NCI-H69 (cell line): Measurements from ENCODE around the gene ZBTB7A.

ENCODE experiments used
- DNase-seq: peaks from one replicate; lab custom pipeline; 2025; lab: John Stamatoyannopoulos, UW

ZBTB7A gene

DNA sequence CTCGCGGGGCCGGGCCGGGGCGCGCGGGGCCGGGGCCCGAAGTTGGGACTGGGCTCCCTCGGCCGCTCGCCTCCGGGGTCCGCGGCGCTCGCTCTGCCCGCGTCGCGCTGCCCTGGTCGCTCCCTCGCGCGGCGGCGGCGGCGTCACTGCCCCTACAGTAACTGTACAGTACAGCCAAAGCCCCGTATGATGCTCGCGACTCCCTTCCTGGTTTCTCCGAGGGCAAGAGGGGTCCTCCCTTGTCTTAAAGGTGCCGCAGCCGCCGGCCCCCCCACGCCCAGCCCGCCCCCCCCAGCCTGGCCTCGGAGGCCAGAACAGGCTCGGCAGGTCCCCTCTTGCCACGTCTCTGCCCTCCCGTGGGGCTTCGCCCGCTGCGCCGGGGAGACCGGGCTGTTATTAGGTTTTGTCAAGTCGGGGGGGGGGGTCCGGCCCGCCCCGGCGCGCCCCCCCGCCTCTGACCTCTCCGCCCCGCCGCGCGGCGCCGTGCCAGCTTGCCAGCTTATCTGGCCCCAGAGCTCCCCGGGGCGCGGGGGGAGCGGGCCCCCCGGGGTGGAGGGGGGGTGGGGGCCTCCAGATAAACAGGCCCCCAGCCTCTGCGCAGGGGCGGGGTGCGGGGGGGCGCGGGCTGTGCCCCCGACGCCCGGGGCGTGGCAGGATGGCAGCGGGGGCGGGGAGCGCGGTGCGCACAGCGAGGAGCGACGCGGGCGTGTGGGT lies at the start of gene ZBTB7A:
ZBTB7A (minus strand) TSS at position 218 of the 714 bp plus-strand sequence. CDS start 11,667 bp downstream, outside the sequence.
- DNase-seq = peak; percentile 90

DNA sequence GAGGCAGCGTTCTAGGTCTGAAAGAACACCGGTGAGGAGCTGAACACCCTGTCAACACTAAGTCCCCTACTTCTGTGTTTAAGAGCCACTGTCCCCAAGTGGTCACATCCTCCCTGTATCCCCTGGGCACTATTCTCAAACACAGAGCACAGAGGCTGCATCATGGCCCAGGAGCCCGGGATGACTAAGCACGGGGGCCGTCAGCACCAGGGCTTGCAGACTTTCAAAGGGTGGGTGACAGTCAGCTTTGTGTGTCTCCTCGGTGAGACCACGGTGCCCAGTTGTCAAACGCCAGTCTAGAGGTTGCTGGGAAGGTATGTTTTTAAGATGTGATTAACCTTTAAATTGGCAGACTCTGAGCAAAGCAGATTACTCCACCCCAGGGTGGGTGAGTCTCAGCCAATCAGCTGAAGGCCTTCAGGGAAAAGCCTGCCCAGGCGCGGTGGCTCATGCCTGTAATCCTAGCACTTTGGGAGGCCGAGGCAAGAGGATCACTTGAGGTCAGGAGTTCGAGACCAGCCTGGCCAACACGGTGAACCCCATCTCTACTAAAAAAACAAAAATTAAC lies 49.2 kb upstream of the ZBTB7A start:
- DNase-seq = no peak

DNA sequence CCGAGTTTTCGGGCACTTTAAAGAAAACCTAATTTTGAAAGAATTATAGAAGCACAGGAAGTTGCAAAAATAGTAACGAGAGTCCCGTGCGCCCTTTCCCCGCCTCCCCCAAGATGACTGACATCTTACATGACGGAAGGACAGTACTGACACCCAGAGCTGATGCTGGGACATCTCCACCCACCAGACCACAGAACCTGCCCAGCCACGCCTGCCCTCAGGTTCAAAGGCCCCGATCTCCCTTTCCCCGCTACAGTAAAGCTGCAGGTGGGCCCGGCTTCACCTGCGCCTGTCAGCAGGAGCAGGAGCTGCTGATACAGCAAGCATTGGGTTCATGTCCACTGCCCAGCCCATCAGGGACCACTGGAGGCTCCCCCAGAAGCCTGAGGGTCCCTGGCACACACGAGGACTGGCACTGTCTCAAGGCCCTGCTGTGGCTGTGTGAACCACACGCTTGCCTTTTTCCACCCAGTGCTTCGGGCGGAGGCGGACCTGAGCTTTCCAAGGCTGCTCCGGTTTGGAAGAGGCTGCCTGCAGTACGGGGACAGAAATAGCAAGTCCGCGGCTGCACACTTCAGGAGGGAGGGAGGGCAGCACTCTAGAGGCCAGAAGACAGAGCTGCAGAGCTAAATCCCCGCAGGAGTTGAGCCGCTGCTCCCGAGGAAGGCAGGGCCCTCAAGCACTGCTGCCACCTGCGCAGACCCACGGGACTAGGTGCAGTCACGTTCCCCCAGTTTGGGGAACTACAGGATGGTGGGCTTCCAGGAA lies 48.5 kb upstream of the ZBTB7A start:
- no peak for DNase-seq

DNA sequence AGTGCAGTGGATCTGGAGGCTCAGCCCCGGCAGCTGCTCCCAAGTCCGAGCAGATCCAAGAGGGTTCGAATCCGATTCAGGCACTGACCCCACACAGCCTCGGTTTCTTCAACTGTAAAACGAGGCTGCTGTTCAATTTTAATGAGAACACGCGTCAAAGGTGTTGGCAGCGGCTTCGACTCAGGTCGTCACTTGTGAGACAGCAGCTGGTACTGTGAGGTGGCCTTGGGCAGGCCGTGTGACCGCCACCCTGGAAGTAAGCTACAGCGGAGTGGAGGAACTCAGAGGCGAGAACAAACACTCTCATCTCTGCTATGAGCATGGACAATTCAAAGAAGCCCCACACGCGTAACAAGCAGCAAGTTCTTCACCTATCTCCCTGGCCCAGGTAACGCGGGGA lies 47.5 kb upstream of the ZBTB7A start:
- DNase-seq = no peak

DNA sequence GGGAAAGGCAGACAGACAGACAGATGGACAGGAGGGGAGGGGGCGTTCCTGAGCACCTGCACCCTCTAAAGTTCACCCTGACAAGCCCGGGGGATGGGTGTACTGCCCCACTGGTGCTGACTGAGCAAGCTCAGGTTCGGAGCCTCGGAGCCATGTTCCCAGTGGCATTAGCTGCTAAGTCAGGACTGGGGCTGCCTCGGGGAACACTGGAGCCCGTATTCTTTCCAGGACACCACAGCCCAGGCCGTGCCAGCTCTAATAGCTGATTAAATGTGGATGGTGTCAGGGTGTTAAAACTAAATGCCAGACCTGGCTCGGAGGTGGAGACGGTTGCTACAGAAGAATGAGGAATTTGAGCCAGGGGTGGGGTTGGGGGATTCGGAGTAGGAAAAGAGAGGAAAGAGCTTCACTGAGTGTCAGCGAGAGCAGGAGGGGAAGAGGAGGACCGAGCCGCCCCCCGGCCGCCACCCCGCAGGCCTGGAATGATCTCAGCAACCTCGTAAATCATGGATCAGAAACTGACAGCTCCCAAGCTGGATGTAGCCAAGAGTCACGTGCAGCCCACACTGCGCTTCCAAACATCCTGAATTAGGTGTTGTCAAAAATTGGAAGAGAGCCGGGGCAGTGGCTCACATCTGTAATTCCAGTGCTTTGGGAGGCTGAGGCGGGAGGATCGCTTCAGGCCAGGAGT lies 46.8 kb upstream of the ZBTB7A start:
- DNase-seq = no peak

DNA sequence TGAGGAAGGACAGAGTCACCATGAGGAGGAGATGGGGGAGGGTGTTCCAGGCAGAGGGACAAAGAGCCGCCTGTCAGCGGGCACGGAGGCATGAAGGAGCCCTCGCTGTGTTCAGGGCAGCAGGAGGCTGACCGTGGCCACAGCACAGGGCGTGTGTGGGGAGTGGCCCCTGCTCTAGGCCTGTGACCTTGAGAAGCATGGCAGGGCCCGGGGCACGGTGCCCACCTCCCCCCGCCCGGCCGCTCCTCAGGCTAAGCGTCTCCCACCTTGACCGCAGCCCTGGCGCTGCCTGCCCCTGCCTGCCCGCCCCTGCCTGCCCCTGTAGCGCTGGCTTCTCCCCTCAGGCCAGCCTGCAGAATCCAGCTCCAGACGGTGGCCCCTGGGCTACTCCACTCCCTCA lies 45.7 kb upstream of the ZBTB7A start:
- DNase-seq = no peak

DNA sequence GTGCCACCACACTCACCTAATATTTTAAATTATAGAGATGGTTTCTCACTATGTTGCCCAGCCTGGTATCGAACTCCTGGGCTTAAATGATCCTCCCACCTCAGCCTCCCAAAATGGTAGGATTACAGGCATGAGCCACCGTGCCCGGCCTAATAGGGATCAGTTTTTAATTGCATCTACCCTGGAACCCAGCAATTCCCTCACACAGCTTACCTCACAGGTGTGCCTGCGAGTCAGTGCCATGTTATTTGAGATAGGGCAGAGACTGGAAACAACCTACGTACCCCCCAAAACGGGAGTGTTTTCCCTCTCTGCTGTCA lies 42.9 kb upstream of the ZBTB7A start:
- no peak for DNase-seq

DNA sequence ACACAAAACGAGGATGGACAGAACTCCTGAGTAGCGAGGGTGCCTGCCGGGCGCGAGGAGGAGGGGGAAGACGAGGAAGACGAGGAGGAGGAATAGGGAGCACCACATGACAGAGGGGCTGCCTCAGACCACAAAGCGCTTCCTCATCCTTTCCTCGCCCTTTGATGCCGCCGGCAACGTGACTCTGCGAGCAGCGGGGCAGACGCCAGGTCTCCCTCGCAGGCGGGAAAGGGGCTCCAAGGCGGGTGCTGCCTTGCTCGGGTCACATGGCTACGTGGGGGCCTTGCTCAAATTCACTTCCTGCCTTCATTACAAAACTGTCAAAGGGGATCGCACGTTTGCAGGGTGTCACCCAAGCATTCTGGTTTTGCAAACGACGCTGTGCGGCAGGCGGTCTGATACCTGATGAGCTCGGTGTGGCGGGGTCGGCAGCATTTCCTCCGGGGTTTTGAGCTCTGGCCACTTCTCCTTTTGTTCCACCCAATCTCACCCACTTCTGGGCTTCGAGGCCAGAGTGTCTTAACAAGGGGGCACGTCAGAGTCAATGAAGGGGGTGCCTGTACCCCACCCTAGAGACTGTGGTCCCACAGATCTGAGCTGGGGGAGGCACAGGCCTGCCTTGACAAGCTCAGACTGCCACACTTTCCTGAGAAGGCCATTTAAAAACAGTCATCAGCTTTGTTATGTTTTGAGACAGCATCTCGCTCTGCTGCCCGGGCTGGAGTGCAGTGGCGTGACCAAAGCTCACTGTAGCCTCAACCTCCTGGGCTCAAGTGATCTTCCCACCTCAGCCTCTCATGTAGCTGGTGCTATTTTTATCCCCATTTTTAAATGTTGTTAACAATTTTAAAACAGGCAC lies 42.3 kb upstream of the ZBTB7A start:
- no peak for DNase-seq

DNA sequence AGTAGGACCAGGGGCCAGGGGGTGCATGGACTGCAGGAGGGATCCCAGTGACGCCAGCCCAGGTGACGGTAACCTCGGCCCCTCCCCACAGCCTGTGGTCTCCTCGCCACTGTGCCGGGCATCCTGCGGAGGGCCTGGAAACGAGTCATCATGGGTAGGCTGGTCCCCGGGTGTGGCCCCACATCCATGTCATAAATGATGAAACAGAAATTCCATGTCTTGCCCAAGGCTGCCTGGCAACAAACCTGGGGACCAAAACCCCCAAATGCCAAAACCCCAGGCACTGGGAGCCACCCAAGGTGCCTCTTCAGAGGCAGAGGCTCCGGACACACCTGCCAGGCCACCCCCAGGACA lies 36.4 kb upstream of the ZBTB7A start:
- no peak for DNase-seq

DNA sequence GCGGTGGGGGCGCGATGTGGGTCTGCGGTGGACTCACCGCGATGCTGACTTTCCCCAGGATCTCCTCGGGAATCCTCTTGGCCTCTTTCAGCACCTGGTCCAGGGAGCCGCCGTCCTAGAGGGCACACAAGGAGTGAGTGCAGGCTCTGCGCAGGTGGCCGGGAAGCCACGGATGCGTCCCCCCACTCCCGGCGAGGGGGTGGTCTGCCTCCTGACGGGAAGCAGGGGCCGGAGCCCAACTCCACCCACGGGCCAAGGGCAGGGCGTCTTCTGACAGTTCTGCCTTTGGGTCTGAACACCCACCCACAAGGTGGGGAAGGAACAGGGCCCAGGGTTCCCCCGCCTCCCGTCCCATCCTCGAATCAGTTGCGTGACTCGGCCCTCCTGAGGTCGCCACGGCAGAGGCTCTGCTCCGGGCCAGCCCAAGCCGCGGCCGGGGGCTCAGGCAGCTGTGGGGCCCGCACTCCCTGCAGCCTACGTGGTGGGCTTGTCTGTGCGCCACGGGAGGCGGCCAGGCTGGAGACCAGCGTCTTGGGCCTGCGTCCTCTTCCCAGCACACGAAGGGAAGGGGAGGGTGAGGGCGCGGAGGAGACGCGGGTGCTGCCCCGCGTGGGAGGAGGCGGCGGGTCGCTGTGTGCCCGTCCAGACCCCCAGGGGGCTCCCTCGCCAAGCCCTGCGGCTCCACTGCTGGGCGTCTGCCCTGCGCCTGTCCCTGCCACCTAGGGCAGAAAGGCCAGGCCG lies 35.8 kb upstream of the ZBTB7A start:
- no peak for DNase-seq

DNA sequence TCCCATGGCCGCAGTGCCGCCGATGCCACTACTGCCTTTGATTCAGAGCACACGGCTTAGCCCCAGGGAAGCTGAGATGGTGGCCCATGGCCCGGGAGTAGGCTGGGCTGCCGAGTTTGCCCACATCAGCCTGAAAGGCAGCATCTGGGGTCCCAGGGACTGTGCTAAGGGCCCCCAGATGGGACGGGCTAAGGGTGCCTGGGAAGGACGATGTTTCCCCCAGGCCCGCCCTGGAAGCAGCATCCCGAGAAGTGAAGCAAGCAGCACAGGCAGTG lies 34.7 kb upstream of the ZBTB7A start:
- DNase-seq = no peak

DNA sequence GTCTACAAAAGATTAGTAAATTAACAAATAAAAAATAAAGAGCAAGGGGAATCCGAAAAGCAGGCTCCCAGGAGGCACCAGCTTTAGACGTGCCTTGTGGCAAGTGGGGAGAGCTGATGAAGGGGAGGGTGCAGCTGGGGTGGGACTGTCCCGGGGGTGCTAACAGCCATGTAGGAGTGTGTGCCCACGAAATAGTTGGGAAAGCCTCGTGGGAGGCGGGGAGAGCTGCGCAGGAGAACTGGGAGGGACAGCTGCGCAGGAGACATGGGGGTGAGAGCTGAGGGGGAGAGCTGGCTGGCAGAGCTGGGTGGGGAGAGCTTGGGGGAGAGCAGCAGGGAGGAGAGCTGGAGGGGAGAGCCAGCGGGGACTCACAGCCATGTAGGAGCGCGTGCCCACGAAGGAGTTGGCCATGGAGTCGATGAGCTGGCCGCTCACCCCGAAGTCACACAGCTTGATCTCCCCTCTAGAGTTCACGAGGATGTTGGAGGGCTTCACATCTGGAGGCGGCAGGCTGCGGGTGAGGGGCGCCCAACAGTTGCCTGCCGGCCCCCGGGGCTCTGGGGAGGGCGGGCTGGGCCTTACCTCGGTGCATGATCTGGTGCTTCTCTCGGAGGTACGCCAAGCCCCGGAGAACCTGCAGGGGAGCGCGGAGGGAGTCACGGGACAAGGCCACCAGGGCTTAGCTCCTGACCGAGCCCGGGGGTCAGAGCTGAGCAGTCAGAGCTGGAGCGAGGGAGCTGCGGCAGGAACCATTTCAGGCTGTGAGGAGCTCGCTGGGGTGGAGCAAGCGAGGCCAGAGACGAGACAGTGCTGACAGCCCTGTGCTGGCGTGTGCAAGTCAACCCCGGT lies 34.2 kb upstream of the ZBTB7A start:
- no peak for DNase-seq

DNA sequence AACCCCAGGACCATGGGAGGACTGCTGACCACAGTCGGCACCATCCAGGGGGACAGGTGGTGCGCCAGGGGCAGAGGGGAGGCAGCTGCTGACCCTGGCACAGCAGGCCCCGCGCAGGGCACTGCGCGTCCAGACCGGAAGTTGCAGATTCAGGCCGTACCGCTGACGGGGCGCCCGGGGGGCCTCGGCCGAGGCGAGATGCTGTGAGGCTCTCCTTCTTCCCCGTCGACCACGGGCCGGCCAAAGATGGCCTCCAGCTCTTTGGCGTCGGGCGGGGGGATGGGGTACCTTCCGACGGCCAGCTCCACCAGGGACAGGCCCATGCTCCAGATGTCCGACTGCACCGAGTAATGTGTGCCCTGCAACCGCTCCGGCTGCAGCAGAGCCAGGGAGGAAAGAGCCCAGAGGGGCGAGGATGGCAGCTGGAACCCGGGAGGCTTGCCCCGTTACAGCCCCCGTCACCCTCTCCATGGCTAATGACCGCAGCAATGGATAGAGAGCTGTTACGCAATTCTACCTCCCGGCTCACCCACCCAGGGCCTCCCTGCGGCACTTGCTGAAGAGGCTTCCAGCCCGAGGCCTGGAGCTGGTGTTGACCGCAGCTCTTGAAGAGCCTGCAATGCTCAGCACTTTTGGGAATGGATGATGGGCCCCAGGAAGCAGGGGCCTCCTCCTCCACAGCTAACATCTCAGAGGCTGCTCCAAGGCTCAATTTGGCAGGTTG lies 32.5 kb upstream of the ZBTB7A start:
- DNase-seq = no peak

DNA sequence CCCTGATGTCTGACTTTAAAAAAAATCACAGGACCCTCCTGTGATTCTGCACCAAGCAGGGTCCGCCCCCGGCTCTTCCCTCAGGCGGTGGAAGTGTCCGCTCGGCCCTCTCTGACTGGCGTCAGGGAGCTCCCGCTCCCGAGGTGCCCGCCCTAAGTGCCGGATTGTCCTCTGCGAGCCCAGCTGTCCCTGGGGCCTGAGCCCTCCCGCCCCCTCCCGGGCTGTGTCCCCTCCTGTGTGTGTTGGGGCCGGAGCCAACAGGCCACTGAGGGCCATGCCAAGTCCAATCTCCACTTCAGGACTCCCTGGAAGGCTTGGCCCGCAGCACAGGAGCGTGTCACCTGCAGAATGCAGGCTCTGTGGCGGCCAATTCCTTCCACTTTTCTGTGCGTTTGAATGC lies 31.8 kb upstream of the ZBTB7A start:
- DNase-seq = no peak

DNA sequence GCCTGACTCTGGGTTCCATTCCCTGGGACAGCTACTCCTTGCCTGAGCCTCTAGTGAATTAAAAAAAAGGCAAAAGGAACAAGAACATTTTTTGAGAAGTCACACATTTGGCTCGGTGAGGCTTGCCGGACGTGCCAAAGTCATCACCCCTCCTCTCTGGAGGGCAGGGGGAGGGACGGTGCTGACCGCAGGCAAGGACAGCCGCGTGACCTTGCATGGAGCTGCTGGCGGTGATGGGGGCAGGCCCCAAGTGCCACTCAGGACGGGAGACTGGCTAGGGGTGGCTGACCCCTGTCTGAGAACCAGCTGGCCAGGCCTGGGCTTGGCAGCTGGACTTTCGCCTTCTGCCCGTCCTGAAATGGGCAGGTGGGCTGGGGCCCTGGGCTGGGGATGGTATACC lies 30.8 kb upstream of the ZBTB7A start:
- DNase-seq = no peak

DNA sequence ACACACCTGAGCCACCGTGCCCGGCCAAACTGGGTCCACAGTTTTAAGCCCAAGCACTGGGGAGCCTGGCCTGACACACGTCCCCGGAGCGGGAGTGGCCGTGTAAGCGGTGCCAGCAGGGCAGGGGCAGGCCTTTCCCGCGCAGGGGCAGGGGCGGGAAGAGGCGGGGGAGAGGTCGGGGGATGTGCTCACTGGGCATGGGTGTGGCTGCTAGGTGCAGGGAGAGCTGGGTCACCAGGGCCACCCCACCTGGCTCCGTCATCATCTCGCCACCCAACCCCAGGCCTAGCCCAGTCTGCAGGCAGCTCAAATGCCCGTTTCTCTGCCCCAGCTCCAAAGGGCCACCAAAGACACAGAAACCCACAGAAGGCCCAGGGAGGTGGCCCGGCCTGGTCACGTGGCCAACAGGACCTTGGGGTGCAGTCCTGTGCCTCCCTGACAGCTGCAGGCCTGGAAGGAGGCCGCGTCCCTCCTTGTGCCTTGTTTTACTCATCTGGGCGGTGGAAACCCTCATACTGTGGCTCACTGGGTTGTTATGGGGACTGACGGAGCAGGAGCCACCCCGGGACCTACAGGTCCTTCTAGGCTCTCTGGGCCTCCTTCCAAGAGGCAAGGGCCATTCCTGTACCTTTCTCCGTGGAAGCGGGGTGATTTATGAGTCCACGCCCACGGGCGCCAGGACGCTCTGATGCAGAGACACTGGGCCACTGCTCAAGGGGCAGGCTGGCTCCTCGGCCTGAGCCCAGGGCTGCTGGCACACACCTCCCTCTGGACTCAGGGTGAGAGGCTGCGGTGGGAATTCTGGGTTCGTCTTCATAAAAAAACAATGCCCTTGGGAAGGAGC lies 29.6 kb upstream of the ZBTB7A start:
- no peak for DNase-seq

DNA sequence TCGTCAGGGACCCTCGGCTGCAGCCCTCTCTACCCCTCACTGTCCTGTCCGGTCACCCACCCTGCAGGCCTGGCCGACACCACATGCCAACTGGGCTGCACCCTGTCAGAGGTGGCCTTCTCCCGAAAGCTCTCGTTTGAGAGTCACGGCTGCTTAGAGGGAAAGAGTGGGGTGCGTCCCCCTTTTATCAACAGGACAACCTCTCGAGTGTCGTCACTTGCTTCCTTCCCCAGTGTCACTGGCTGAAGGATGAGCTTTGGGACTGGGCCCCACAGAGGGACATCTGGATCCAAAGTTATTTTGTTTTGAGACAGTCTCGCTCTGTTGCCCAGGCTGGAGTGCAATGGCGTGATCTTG lies 28.8 kb upstream of the ZBTB7A start:
- no peak for DNase-seq

DNA sequence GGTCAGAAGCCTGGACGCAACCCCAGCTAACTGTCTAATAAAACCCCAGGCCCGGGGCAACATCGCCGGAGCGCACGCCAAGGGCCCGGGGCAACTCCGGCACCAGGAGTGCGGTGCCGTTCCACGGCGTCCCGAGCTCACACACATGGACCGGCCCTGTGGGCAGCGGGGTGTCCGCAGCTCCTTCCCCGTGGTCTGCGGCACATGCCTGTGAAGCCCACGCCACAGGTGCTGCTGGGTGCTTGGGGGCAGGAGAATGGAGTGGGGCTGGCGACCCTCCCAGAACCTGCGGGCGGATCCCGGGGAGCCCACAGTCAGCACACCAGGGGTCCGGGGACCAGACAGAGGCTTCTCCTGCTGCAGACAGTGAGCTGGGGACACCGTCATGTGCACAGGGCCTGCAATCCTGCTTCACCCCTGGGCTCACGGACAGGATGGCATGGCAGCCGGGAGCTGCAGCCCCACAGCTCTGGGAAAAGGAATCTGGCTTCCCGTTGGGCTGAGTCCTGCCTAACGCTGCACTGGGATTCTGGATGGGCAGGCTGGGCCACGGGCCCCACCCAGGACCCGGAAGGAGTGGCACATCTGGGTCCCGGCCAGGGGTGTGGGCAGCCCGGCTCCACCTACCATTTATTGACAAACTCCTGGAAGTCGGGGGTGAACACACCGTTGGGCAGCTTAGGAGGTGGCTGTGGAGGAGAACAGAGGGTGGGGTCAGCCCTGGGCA lies 28.2 kb upstream of the ZBTB7A start:
- DNase-seq = no peak
